ENCODE data around the gene CDH20.
"Not testable (repeated sequence)": the region's sequence is repeated elsewhere in the genome, so short reads cannot be mapped to it uniquely, and the experiment has no call there.

CDH20 gene

DNA sequence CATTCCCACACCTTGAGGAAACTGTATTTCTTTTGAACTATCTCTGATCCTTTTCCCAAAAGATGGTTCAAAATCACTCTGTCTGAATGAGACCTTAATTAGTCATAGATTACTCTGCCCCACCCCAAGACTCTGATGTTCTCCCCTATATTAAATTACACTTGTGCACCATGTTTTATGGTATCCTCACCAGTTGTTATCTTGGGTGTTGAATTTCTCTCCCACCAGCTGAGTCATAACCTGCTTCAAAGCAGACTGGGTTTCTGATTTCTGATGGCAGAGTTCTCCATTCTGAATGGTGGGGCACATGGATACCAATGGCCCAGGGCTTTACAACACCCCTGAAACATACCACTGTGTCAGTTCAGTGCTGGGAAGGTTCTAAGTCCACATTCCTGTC, 15.0 kb downstream of the CDH20 start:
- no peak for DNase-seq (ENCODE audit: low read depth)

DNA sequence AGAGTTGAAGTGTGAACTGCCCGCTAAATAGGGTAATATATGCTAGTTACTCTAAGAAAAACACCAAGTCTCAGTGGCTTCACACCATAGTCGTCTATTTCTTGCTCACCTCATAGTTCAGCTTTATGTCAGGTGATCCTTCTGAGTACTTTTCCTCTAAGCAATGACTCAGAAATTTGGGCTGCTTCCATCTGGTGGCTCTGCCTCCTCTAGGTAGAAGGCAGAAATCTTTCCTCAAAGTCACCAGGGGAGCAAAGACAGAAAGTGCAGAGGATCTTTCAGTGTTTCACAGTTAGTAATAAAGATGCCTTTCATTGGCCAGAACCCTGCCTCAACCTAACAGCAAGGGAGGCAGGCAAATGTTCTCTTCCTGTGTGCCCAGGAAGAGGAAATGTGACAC, 17.3 kb downstream of the CDH20 start:
- no peak for DNase-seq (ENCODE audit: low read depth)

DNA sequence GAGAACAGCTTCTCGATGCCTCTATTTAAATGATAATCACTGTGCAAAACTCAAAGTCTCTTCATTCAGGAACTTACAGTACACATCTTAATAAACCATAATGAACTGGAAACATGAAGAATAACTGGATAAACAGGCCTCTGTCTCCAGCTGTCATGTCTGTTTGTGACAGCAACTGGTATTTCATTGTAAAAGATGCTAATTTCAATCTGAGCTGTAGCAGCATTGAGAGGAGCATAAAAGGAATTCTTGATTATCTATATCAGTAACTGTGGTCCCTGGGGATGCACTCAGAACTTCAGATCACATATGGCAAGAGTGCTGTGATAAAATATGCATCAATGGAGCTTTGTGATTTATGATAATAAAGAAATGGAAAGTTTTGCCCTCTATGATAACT, 18.8 kb downstream of the CDH20 start:
- DNase-seq (ENCODE audit: low read depth) = no peak

DNA sequence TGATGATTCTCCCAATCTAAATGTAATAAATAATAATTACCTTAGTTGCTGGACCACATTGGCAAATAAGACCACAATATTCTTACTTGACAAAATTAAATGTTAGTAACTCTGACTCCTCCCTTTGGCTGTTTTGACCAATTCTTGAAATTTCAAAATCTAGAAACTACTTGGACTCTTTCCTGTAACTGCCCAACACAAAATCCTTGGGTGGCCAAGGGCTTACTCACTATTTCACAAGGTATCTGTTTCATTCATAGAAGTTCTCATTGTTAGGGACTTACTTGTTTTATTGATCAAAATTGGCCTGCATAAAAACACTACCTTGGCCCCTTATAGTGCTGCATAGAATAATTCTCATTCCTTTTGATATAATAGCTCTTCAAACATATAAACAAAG, 19.4 kb downstream of the CDH20 start:
- no peak for DNase-seq (ENCODE audit: low read depth)

DNA sequence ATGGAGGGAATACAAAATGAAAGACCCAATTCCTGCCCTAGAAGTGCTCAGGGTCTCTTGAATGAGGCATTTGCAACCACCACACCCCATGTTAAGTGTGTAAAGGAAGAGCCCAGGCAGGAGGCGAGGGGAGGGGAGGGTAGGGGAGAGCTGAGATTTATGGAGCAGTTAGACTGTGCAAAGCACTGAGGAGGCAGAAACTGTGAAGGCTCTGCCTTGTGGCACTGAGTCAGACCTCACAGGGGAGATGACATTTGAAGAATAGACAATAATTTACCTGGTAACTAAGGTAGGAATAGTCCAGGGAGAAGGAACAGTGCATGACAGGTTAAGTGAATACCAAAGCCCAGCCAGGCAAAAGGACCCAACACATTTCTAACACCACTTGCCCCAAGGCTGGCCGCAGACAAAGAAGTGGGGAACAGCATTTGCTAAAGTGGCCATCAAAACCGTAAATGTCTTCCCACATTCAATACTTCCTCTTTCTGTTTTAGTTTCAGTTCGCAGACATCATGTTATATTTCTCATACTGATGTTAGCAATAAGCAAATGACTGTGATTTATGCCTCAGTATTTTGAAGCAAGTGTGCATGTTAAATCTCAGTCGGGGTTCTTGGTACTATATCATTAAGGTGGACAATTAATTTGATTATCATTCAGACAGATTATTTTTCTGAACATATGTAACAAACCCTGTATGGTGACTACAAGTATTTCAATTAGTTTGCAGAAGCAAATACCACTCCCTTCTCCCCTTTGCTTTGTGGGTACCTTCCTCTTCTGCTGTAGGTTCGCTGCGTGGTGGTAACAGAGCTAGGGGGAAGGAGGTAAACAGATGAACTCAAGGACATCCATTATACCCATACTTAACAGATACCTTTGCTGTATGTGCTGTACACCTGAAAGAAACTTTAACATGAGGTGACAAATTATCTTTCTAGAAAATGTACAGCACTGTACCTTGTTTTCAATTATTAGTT, 27.5 kb downstream of the CDH20 start:
- no peak for DNase-seq (ENCODE audit: low read depth)

DNA sequence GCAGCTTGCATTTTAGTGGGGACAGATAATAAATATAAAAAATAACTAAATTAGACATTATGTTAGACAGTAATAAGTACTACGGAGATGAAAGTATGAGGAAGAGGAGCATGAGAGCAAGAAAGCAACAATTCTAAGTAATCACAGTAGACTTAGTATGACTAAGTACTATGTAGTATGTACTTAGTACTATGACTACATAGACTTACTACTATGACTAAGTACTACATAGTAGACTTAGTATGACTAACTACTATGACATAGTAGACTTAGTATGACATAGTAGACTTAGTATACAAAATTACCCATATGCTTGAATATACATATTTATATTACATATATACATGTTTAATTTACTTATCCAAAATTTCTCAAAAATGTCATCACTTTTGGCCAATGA, 29.3 kb downstream of the CDH20 start:
- no peak for DNase-seq (ENCODE audit: low read depth)

DNA sequence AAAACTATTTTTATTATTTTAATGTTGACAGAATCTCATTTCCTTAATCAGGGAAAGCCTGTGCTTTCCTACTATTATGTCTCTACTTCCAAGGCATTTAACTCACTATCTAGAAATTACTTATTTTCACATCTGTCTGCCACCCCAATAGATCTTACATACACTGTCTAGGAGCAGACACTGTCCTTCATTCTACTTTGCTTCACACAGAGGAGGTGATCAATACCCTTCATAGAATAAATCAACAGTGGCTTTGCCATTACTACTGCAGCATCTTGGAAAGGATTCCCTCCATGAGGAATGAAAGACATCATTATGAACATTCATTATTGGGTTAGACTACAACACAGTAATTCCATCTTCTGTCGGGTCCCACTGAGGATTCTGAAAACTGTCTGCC, 31.7 kb downstream of the CDH20 start:
- DNase-seq (ENCODE audit: low read depth) = no peak

DNA sequence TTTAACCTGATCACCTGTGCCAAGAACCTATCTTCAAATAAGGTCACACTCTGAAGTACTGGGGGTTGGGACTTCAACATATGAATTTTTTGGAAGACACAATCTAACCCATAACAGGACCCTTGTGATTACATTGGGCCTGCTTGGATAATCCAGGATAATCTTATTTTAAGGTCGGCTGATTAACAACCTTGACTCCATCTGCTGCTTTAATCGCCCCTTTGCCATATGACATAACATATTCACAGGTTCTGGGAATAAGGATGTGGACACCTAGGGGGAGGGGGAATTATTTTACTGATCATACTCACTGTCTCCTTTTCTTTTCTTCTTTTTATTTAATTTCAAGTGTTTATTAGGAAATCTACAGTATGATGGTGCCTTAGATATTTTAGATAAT, 34.8 kb downstream of the CDH20 start:
- no peak for DNase-seq (ENCODE audit: low read depth)

DNA sequence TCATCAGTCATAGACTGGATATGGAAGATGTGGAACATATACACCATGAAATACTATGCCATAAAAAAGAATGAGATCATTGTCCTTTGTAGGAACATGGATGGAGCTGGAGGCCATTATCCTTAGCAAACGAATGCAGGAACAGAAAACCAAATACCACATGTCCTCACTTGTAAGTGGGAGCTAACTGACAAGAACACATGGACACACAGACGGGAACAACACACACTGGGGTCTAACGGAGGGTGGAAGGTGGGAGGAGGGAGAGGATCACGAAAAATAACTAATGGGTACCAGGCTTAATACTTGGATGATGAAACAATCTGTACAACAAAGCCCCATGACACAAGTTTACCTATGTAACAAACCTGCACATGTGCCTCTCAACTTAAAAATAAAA, 36.4 kb downstream of the CDH20 start:
- DNase-seq (ENCODE audit: low read depth) = not testable (repeated sequence)

DNA sequence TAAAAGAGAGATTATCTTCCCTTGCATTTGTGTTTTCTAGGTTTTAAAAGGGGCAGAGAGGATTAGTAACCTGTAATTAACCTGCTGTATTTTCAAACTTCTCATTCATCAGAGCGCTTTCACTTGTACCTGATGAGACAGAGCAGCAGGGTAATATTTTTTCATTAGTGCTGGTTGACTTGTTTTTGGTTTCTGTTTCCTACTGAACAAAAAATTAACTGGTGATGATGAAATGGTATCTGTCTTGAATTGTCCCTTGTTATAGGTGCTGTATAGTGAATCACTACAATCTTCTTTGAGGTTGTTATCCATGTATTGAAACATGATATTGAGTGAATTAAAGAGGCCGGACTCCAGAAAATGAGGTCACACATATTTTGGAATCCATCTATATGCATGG, 37.9 kb downstream of the CDH20 start:
- DNase-seq (ENCODE audit: low read depth) = no peak

DNA sequence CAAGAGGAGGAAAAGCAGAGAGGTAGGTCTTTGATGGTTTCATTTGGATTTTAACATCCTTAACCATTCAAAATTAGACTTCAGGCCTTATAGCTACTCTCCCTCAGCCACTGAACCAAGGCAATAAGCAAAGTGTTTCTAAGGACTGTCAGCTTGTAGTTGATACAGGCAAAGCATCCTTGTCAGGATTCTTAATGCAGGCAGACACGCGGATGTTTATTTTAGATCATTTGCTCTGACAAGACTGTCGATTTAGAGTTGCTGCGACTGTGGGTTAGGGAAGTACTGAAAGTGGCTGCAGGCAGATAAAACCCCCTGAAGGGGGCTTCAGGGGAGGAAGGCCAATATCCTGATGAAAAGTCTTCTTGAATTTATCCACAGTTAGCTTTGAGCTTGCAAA, 46.6 kb downstream of the CDH20 start:
- DNase-seq (ENCODE audit: low read depth) = no peak

DNA sequence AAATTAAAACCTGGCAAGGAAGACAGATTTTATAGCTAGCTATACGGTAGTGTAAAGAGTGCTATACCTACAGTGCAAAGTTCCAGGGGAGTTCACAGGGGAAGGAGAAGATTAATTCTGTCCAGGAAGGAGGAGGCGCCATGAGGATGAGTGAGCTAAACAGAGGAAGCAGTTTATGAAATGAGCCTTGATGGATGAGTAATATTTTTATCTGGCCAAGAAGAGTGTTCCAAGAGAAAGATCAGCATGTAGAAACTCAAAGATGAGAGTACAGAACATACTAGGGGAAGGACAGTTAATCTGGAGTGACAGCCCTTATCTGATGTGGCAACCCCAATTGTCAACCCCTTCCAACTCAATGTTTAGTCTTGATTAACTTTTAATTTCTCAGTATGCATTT, 54.8 kb downstream of the CDH20 start:
- no peak for DNase-seq (ENCODE audit: low read depth)

DNA sequence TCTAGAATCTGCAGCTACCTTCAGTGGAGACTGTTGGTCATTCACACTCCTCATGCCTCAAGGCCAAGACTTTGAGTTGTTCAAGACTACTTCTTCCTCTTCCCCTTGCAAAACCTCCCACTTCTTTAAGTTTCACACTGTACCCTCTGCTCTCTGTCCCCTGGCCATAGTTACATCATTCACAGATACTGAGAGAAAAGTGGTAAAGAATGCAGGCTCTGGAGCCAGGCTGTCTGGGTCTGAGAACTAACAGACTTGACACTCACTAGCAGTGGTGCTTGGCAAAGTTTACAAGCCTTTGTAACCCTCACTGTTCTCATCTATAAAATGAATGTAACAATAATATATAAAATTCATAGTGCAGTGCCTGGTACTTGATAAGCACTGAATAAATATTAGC, 61.8 kb downstream of the CDH20 start:
- DNase-seq (ENCODE audit: low read depth) = no peak

DNA sequence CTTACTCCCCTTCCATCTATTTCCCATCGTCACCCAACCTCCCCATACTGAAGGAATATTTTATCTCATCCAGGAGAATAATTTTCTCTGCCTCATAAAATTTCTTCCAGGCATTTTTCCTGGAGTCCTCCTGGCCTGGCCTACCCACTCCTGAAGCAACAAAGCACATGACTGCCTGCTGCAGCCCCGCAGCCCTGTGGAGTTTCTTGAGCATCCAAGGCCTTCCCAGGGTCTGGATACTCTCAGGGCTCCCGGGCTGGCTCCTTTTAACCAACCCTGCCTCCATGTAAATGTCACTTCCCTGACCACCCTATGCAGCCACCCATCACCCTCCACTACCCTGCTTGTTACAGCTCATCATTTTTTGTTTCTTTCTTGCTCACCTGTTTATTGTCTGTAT, 64.0 kb downstream of the CDH20 start:
- no peak for DNase-seq (ENCODE audit: low read depth)

DNA sequence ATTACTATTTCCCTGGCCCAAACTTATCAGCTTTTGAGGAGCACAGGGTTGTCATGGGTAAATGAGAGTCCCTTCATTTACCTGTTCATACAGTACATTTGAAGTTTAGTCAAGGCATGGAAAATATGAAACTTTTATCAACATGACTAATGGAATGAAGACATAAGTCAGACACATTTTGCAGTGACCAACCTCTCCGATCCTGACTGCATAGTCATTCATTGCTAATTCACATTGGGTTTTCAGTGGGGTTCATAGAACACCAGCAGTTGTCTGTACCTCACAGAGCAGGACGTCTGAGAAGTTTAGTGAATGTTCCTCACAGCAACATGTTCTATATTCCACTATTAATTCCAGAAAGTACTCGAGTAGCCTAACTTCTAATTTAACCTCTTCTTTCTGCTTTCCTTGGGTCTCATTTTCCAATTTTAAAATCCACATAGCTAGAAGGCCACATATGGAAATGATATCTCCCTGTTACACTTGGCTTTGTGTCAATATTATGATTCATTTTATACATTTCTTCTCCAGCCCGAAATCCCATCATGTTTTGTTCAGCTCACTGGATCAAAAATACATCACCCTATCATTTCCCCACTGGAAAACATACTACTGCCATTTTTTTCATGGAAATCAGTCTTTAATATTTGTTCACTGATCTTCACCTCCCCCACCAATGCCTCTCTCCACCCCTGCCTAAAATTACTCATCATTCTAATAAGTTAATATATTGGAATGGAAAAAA, 65.9 kb downstream of the CDH20 start:
- DNase-seq (ENCODE audit: low read depth) = no peak

DNA sequence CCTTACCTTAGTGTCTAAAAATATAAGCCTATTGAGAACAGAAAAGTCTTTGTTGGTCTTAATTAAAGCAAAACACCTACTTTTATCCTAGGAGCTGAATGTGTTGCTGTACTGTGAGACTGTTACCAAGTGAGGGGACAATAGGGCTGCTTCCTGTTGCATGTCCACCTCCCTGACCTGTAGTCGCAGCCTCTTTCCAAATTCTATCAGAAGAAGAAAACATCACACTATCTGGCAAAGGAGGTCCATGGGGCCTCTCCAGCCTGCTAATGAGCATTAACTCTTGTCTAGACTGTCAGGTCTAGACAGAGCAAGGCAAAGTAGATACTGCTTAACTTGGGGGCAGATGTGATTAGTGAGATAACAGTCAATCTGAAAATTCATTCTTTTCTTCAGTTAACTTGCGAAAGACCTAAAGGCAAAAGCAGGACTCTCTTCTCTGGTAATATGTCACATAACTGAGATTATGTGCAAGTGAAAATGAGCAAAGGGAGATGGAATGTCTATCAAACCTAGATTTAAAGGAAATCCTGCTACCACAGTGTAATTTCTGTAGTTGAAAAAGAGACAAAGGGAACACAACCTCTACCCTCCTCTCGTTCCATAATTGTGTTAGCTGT, 66.9 kb downstream of the CDH20 start:
- DNase-seq (ENCODE audit: low read depth) = no peak

DNA sequence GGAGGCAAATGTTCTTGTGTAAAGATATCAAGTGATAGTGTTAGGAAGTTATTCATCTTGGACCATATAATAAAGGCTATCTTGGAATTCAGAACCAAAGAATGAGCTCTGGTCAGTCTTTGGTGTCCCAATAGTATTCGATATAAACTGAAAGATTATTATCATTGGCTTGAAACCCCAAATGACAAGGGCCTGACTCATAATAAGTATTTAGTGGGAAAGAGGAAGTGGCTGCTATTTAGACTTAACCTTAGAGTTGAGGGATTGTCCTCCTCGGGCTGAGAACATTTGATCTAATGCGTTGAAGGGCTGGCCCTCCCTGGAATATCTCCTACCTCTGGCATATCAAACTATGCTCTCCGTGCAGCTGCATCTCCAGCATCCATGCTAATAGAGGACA, 67.5 kb downstream of the CDH20 start:
- DNase-seq (ENCODE audit: low read depth) = no peak

DNA sequence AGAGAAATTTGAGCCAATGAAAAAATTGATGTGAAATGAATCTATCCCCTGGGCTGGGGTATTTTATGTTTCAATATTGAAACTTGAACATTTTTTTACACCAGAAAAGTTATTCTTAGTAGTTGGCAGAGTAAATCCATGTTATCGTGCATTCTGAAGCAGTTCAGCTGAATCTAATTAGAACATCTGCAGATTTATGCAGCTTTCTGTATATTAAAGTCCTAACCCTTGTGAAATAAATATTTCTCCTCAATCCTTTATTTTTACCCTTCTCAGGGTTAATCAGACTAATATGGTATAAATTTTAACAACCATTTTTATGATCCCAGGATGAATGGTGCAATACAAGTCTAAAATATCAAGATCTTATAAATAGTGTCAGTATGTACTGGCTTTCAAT, 69.5 kb downstream of the CDH20 start:
- DNase-seq (ENCODE audit: low read depth) = no peak

DNA sequence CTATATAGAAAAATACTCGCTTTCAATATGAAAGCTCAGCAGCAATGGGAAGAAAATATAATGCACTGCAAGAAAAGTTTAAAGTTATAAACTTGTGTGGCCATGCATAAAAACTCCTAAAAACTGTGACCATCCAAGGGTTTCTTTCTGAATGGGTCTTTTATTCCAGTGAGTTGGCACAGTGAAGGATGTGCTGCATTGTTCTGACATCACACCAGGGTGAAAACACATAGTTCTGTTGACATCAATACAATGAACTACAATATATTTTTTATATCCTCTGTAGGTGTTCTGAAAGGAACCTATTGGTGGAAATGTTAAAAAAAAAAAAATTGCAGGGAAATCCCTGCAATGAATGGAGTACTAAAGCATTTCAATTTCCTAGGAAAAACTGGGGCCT, 80.2 kb downstream of the CDH20 start:
- no peak for DNase-seq (ENCODE audit: low read depth)

DNA sequence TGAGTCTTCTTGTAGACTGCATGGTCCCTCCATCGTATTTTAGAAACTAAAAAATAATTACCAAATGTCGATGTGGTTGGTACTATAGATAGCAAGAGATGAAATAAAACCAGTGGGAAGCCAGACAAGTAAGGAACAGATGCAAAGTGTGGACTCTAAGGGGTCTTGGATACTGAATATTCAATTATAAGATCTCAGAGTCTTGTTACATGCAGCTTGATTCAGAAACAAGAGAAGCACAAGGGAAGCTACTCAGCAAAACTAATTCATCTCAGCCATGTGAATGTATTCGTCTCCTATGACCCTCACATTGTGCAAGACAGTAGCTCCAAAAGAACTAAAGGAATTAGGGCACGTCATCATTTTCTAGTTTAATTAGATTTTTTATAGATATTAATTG, 80.9 kb downstream of the CDH20 start:
- no peak for DNase-seq (ENCODE audit: low read depth)

DNA sequence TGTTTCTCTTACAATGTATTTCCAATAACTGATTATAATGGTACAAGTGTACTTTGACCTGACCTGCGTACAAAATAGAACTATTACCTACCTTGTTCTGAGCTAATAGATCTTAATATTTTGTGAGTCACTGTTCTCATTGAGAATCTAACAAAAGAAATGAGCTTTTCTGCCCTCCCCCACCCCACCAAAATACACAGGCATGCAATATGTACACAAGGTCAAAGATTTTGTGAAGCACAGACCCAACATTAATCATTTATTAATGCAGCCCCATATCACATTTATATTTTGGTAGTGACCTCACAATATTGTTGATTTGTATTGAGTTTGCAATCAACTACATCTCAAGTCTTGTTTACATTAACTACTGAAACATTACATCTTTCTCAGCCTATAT, 86.5 kb downstream of the CDH20 start:
- DNase-seq (ENCODE audit: low read depth) = no peak

DNA sequence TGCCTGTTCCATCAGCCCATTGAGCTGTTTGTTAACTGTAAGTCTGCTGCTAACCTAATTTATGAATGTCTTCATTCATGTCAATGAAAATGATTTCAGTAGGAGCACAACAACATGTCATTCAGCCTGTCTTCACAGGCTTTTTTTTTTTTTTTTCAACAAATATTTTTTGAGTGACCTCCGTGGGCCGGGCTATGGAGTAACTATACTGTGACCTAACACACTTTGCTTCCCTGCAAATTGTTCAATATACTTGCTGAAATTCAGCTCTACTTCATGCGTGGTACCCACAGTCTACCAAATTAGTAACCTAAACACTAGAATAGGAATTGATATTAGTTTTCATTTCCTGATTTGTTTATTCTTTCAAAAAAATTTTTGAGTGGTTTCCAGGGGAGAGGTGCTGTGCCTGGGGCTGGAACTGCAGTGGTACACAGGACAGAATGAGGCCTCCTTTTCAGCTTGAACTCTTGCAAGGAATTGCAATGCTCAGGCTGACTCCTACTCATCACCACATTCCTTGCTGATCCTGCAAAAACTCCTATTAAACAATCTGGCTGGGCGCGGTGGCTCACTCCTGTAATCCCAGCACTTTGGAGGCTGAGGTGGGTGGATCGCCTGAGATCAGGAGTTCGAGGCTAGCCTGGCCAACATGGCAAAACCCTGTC, 87.1 kb downstream of the CDH20 start:
- DNase-seq (ENCODE audit: low read depth) = no peak
